CD8-positive, alpha-beta memory T cell (primary cell): ENCODE results near the gene SURF6. TPM values are rescaled to one million over a fixed set of nuclear protein-coding genes. Genes with fewer than 3 reads are reported as not detected.

Source experiments
- CTCF ChIA-PET: fragments of 350-600 bp; sonication (Branson Sonifier 250); formaldehyde crosslinking; loops from one replicate; lab custom pipeline; 2021; ENCODE audit warnings: antibody characterized with exemption; lab: Charles Lee
- POLR2A ChIA-PET: fragments of 350-600 bp; sonication (Branson Sonifier 250); formaldehyde crosslinking; loops from one replicate; lab custom pipeline; 2021; ENCODE audit warnings: antibody characterized with exemption; lab: Charles Lee
- DNase-seq, 5 donors: peaks; one replicate each; pipeline versions ENCODE4 v3.0.0 to v3.0.0-alpha.2; 2020 to 2022; ENCODE audit warnings: mixed read lengths in 1 of 5
- H3K27ac ChIP-seq: one replicate; pipeline ENCODE4 v1.7.0; 2013; ENCODE audit warnings: low read depth, mild to moderate bottlenecking, low read length, moderate library complexity
- H3K27me3 ChIP-seq: 2 replicates; pipeline ENCODE4 v1.7.0; 2013; ENCODE audit warnings: low read length, mild to moderate bottlenecking; ENCODE audit not compliant: insufficient read depth, poor library complexity, severe bottlenecking
- H3K36me3 ChIP-seq: 2 replicates; pipeline ENCODE4 v1.7.0; 2013; ENCODE audit warnings: mild to moderate bottlenecking, low read length, moderate library complexity; ENCODE audit not compliant: insufficient read depth
- H3K4me1 ChIP-seq: 2 replicates; pipeline ENCODE4 v1.7.0; 2013; ENCODE audit warnings: mild to moderate bottlenecking, low read length, moderate library complexity; ENCODE audit not compliant: insufficient read depth
- H3K4me3 ChIP-seq: 2 replicates; pipeline ENCODE4 v1.7.0; 2013; ENCODE audit warnings: mild to moderate bottlenecking, low read length
- H3K9me3 ChIP-seq: 2 replicates; pipeline ENCODE4 v1.7.0; 2013; ENCODE audit warnings: mild to moderate bottlenecking, low read length
- H3K27ac Mint-ChIP-seq, 8 donors: one replicate each; pipeline ENCODE4 v1.8.0; 2020 to 2021; ENCODE audit warnings: mixed read lengths in 8 of 8, mild to moderate bottlenecking in 6 of 8, inconsistent platforms in 3 of 8, moderate library complexity in 3 of 8
- H3K27me3 Mint-ChIP-seq, 2 donors: one replicate each; pipeline ENCODE4 v1.8.0; 2020 to 2021; ENCODE audit warnings: mixed read lengths in 2 of 2, mild to moderate bottlenecking in 1 of 2, moderate library complexity in 1 of 2
- H3K36me3 Mint-ChIP-seq, 3 donors: one replicate each; pipeline ENCODE4 v1.8.0; 2020 to 2021; ENCODE audit warnings: mixed read lengths in 3 of 3, inconsistent platforms in 1 of 3, mild to moderate bottlenecking in 1 of 3
- H3K4me1 Mint-ChIP-seq, 3 donors: one replicate each; pipeline ENCODE4 v1.8.0; 2020 to 2021; ENCODE audit warnings: mixed read lengths in 3 of 3, inconsistent platforms in 1 of 3, mild to moderate bottlenecking in 1 of 3
- H3K4me3 Mint-ChIP-seq, 7 donors: one replicate each; pipeline ENCODE4 v1.8.0; 2020 to 2021; ENCODE audit warnings: mixed read lengths in 7 of 7, mild to moderate bottlenecking in 6 of 7, moderate library complexity in 4 of 7, inconsistent platforms in 2 of 7
- H3K9me3 Mint-ChIP-seq, 5 donors: one replicate each; pipeline ENCODE4 v1.8.0; 2020 to 2022; ENCODE audit warnings: mixed read lengths in 5 of 5, mild to moderate bottlenecking in 3 of 5, moderate library complexity in 2 of 5, inconsistent platforms in 1 of 5
- polyA plus RNA-seq: library from polyadenylated mRNA; unstranded; fragments of 300-500 nt; fragmentation: Illumina TruSeq; gene quantifications from one replicate; pipeline ENCODE4 v1.2.3, GENCODE V29; 2021
- total RNA-seq, 2 experiments: library from RNA; stranded (reverse); gene quantifications; one replicate each; pipeline ENCODE4 v1.2.3, GENCODE V29; 2021

Gene SURF6
- total and polyA plus RNA-seq, 3 experiments from 2014 or later = 15.1 to 32.0 (median 30.9) TPM

DNA sequence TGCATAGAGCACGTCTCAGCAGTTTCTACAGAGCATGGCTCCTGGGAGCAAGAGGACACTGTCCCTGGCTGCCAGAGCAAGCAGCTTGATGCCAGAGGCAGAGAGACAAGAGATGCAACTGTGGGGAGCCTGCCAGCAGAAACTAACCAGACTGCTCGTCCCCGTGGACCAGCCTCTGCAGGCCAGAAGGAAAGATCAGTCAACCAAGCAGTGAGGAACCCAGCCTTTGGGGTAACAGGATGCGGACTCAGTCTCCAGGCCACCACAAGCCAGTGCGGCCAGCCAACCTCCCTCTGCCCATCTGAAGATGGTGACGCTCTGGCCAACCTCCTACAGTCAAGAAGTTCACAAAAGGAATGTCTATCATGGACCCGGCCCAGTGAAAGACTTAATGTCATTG is 36.2 kb upstream of the SURF6 start:
- POLR2A ChIA-PET = interaction anchor here (1.5 to 4.0 kb wide), 4 partner anchors 15 to 88 kb away, joined by 4 to 58 read pairs (median 16); partner anchors contain the start of genes CACFD1, MED22, REXO4 and RPL7A
- Mint-ChIP-seq H3K27me3 (no peaks in the 10 kb centered on the region), H3K9me3 (no peaks in the 10 kb centered on the region), H3K36me3 (peaks cover 0 to 56% (median 7%) of the 10 kb centered on the region in 3 donors), H3K4me3 (peak overlapping the region; percentile 75 to 89 (median 80)), H3K27ac (peak overlapping the region; percentile 95 to 99 (median 98)), H3K4me1 (peaks cover 71 to 79% (median 71%) of the 10 kb centered on the region in 3 donors)
- DNase-seq = no peak
- Histone ChIP-seq H3K27ac (peak overlapping the region; percentile 86), H3K4me1 (peaks cover 75% of the 10 kb centered on the region), H3K4me3 (peak overlapping the region; percentile 53), H3K27me3 (no peaks in the 10 kb centered on the region), H3K9me3 (no peaks in the 10 kb centered on the region), H3K36me3 (peaks cover 2% of the 10 kb centered on the region)
- CTCF ChIA-PET = interaction anchor here (1.1 to 6.5 kb wide), 10 partner anchors 8 to 350 kb away, joined by 3 to 84 read pairs (median 7); partner anchors contain the start of genes MED22, RPL7A, SURF1 and SURF2

DNA sequence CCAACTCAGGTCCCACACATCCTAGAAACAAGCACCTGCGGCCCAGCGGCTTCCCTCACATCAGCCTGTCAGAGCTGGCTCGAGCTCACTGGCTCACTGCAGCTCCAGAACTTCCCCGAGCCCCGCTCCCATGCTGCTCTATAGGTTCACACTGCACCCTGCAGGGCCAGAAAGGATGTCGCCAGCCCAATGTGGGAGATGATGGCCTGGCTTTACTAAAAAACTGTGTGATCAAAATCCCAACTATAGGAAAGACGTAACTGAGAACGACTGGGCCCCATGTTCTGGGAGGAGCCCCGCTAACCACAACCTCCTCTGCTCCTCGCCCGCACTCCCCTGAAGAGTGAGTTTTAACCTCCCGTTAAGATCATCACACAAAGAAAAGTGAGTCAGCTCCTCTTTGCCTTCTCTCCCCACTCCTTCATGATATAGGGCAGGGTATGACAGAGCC is 35.3 kb upstream of the SURF6 start:
- CTCF ChIA-PET = interaction anchor here (0.7 to 6.5 kb wide), 13 partner anchors 9 to 349 kb away, joined by 3 to 84 read pairs (median 6); partner anchors contain the start of genes MED22, RPL7A, SURF1 and SURF2

DNA sequence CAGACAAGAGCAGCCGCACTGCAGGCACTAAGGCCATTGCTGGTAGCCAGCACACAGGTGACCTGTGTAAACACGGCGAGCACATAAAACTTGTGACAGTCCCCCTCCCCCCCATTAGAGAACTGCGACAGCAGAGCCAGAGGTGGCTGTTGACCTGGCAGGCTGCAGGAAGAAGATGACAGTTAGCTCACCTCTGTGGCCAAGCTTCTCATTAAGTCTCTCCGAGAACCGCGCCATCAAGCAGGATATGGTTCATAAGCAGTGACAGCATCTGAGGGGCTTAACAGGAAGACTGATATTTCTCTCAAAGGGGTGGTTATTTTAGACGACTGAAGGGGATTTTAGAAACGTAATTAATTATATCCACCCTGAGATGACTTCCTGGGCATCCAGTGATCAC is 34.7 kb upstream of the SURF6 start:
- Histone ChIP-seq H3K4me3 (peak overlapping the region; percentile 53), H3K27me3 (no peaks in the 10 kb centered on the region), H3K36me3 (peaks cover 17% of the 10 kb centered on the region), H3K27ac (peak overlapping the region; percentile 86), H3K9me3 (no peaks in the 10 kb centered on the region), H3K4me1 (peaks cover 80% of the 10 kb centered on the region)
- peaks cover 0 to 70% (median 10%) of the 10 kb centered on the region in 3 donors for H3K36me3 Mint-ChIP-seq
- H3K27ac Mint-ChIP-seq = peak overlapping the region; percentile 95 to 99 (median 98)
- H3K27me3 Mint-ChIP-seq = no peaks in the 10 kb centered on the region
- ChIA-PET POLR2A (interaction anchor here (0.6 to 4.0 kb wide), 8 partner anchors 13 to 221 kb away, joined by 3 to 58 read pairs (median 8); partner anchors contain the start of genes CACFD1, MED22, REXO4 and RPL7A), CTCF (interaction anchor here (0.7 to 6.5 kb wide), 11 partner anchors 8 to 349 kb away, joined by 3 to 84 read pairs (median 6); partner anchors contain the start of genes MED22, RPL7A, SURF1 and SURF2)
- peaks cover 77 to 91% (median 79%) of the 10 kb centered on the region in 3 donors for H3K4me1 Mint-ChIP-seq
- DNase-seq = peak; percentile 40 to 85 (median 63)
- H3K9me3 Mint-ChIP-seq = no peaks in the 10 kb centered on the region
- peak overlapping the region; percentile 70 to 89 (median 80) for H3K4me3 Mint-ChIP-seq

More for the DNA sequence above, 35.3 kb upstream of the SURF6 start:
- Histone ChIP-seq H3K27ac (peak overlapping the region; percentile 86), H3K36me3 (peaks cover 11% of the 10 kb centered on the region), H3K9me3 (no peaks in the 10 kb centered on the region), H3K27me3 (no peaks in the 10 kb centered on the region), H3K4me1 (peaks cover 80% of the 10 kb centered on the region), H3K4me3 (peak overlapping the region; percentile 53)
- Mint-ChIP-seq H3K36me3 (peaks cover 0 to 64% (median 7%) of the 10 kb centered on the region in 3 donors), H3K27me3 (no peaks in the 10 kb centered on the region), H3K9me3 (no peaks in the 10 kb centered on the region), H3K4me3 (peak overlapping the region; percentile 70 to 89 (median 80)), H3K27ac (peak overlapping the region; percentile 95 to 99 (median 98)), H3K4me1 (peaks cover 73 to 85% (median 73%) of the 10 kb centered on the region in 3 donors)
- POLR2A ChIA-PET = interaction anchor here (0.6 to 4.0 kb wide), 9 partner anchors 14 to 222 kb away, joined by 3 to 58 read pairs (median 8); partner anchors contain the start of genes CACFD1, MED22, REXO4 and RPL7A
- DNase-seq = peak; percentile 56 to 81 (median 69)

DNA sequence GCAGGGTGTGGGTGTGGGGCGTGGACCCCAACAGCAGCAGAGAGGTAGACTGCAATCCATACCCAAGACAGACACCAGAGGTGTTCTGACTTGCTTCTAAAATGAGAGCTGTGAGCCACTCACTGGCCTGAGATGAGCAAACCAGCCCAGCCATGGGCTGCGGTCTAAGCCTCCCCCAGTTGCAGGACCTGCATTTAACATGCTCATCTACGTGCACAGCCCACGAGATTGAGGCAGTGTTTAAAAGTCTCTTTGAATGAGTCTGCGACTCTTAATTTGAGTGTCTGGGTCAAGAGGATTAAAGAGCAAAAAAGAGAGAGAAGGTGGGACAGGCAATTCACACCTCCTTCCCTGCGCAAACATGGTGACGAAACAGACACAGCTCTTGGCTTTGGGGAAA is 33.9 kb upstream of the SURF6 start:
- H3K27ac ChIP-seq = peak overlapping the region; percentile 86
- H3K36me3 ChIP-seq = peaks cover 24% of the 10 kb centered on the region
- DNase-seq = peak in 2 of 5 donors; percentile 13 to 35
- peaks cover 77% of the 10 kb centered on the region for H3K4me1 ChIP-seq
- ChIA-PET CTCF (interaction anchor here (1.5 to 6.5 kb wide), 3 partner anchors 13 to 226 kb away, joined by 6 to 84 read pairs (median 47); partner anchors contain the start of genes MED22, RPL7A, SURF1 and SURF2), POLR2A (interaction anchor here (1.3 to 4.0 kb wide), 3 partner anchors 14 to 35 kb away, joined by 3 to 25 read pairs (median 14); partner anchors contain the start of genes MED22, RPL7A, SURF1 and SURF6)
- no peaks in the 10 kb centered on the region for H3K27me3 ChIP-seq
- Mint-ChIP-seq H3K9me3 (no peaks in the 10 kb centered on the region), H3K27me3 (no peaks in the 10 kb centered on the region), H3K27ac (peak overlapping the region; percentile 95 to 99 (median 98)), H3K4me3 (peak overlapping the region; percentile 70 to 89 (median 80)), H3K4me1 (peaks cover 75 to 96% (median 82%) of the 10 kb centered on the region in 3 donors), H3K36me3 (peaks cover 0 to 75% (median 10%) of the 10 kb centered on the region in 3 donors)
- no peaks in the 10 kb centered on the region for H3K9me3 ChIP-seq
- H3K4me3 ChIP-seq = peak overlapping the region; percentile 53

DNA sequence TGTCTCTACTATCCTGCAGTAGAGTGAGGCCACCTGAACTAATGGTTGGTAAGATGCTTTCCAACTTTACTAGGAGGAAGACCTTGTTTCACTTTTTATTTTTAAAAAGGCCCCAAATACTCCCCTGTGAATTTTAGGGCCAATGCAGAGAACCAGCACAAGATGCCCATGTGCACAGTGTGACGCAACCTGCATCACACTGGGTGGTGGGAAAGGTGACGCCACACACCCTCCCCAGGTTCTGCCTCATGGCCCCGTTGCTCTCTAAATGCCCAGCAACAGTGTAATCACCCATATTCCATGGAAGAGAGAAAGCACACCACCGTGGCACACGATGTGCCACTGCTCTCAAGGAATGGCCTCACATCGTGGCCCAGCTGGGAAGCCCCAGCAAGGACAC is 33.4 kb upstream of the SURF6 start:
- Histone ChIP-seq H3K27ac (peak overlapping the region; percentile 86), H3K9me3 (no peaks in the 10 kb centered on the region), H3K36me3 (peaks cover 28% of the 10 kb centered on the region), H3K4me3 (no peak overlapping the region), H3K4me1 (peaks cover 73% of the 10 kb centered on the region), H3K27me3 (no peaks in the 10 kb centered on the region)
- DNase-seq = no peak
- no peaks in the 10 kb centered on the region for H3K27me3 Mint-ChIP-seq
- ChIA-PET POLR2A (interaction anchor here (1.3 to 4.0 kb wide), 2 partner anchors 14 to 21 kb away, joined by 3 to 25 read pairs; partner anchors contain the start of genes MED22, RPL7A and SURF1), CTCF (interaction anchor here (6.2 to 6.5 kb wide), 2 partner anchors 13 to 21 kb away, joined by 47 to 84 read pairs; partner anchors contain the start of genes MED22, RPL7A, SURF1 and SURF2)
- H3K4me1 Mint-ChIP-seq = peaks cover 71 to 94% (median 77%) of the 10 kb centered on the region in 3 donors
- H3K27ac Mint-ChIP-seq = peak overlapping the region; percentile 95 to 99 (median 98)
- peak overlapping the region; percentile 70 to 89 (median 80) for H3K4me3 Mint-ChIP-seq
- peaks cover 0 to 76% (median 8%) of the 10 kb centered on the region in 3 donors for H3K36me3 Mint-ChIP-seq
- H3K9me3 Mint-ChIP-seq = no peaks in the 10 kb centered on the region

DNA sequence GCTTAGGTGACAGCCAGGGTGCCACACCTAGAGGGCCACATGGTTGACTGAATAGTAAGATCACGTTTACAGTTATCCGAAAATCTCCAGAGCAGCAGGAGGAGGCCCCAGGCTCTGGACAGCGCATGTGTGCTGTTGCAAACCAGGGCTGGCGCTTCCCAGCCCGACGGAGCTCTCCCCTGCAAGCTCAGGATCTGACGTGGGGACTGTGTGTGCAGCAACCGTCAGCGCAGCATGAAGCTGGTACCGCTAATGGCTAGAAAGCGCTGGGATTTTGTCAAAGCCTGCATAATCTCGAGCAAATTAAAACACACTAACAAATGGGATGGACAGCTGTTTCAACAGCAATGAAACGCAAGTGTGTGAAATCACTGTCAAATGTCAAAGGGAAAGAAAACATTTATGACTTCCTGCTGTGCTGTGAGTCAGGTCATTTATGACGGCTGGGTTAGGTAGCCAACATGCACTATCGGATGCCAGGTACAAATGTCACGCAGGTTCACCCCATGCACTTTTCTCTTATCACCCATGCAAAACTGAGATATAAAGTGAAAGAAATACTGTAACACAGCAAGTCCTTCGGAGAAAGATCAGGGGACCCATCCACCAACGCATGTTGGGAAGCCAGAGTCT is 32.4 kb upstream of the SURF6 start:
- Histone ChIP-seq H3K27ac (peak overlapping the region; percentile 86), H3K36me3 (peaks cover 36% of the 10 kb centered on the region), H3K4me1 (peaks cover 67% of the 10 kb centered on the region), H3K9me3 (no peaks in the 10 kb centered on the region), H3K27me3 (no peaks in the 10 kb centered on the region), H3K4me3 (no peak overlapping the region)
- Mint-ChIP-seq H3K4me1 (peaks cover 68 to 94% (median 71%) of the 10 kb centered on the region in 3 donors), H3K27ac (peak overlapping the region; percentile 95 to 99 (median 98)), H3K27me3 (no peaks in the 10 kb centered on the region), H3K9me3 (no peaks in the 10 kb centered on the region), H3K36me3 (peaks cover 0 to 82% (median 14%) of the 10 kb centered on the region in 3 donors), H3K4me3 (peak overlapping the region; percentile 70 to 89 (median 80))
- CTCF ChIA-PET = no interaction called here
- DNase-seq = no peak
- POLR2A ChIA-PET = interaction anchor here (0.7 to 1.3 kb wide), 2 partner anchors 12 to 13 kb away, joined by 3 read pairs; partner anchors contain the start of genes SURF1 and SURF2

DNA sequence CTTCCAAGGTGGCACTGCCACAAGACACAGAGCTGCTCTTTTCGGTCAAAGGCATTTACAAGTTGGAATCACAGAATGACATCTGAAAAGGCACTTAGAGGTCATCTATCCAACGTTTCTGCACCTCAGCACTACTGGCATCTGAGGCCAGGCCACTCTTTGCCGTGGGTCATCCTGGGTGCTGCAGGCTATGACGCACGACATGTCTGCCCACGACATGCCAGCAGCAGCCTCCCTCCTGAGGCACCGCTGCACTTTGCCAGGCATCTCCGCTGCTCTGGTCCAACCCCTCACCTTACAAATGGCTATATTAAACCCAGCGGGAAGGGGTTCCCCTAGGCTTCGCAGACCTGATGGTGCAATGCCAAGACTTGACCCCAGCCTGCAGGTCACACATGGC is 31.8 kb upstream of the SURF6 start:
- no peaks in the 10 kb centered on the region for H3K9me3 ChIP-seq
- no peak overlapping the region for H3K4me3 ChIP-seq
- Mint-ChIP-seq H3K4me3 (peak overlapping the region in 2 of 7 donors; percentile 85 to 89), H3K27ac (peak overlapping the region; percentile 17 to 99 (median 88)), H3K27me3 (no peaks in the 10 kb centered on the region), H3K4me1 (peaks cover 64 to 91% (median 65%) of the 10 kb centered on the region in 3 donors), H3K9me3 (no peaks in the 10 kb centered on the region), H3K36me3 (peaks cover 0 to 82% (median 16%) of the 10 kb centered on the region in 3 donors)
- peaks cover 61% of the 10 kb centered on the region for H3K4me1 ChIP-seq
- H3K27ac ChIP-seq = no peak overlapping the region
- POLR2A ChIA-PET = interaction anchor here (0.7 kb wide), 1 partner anchor 12 kb away, joined by 3 read pairs; the partner anchor contains the start of genes SURF1 and SURF2
- no peak for DNase-seq
- H3K27me3 ChIP-seq = no peaks in the 10 kb centered on the region
- CTCF ChIA-PET = interaction anchor here (2.8 kb wide), 1 partner anchor 182 kb away, joined by 8 read pairs; no protein-coding TSS in a partner anchor
- peaks cover 42% of the 10 kb centered on the region for H3K36me3 ChIP-seq
